IPS-18a (cell line): Measurements from ENCODE around the gene TSPAN10.
A peak's percentile ranks its signal among the peaks of the same experiment; 100 is the strongest.

Source experiments
- H3K27ac ChIP-seq: one replicate; pipeline ENCODE4 v1.5.1; 2013; ENCODE audit warnings: low read length
- H3K27me3 ChIP-seq: one replicate; pipeline ENCODE4 v1.6.1; 2013; ENCODE audit warnings: mild to moderate bottlenecking, low read length; ENCODE audit not compliant: control insufficient read depth, insufficient read depth
- H3K36me3 ChIP-seq: one replicate; pipeline ENCODE4 v1.6.1; 2013; ENCODE audit warnings: low read depth, low read length; ENCODE audit not compliant: control insufficient read depth
- H3K4me1 ChIP-seq: one replicate; pipeline ENCODE4 v1.6.1; 2013; ENCODE audit warnings: low read depth, low read length; ENCODE audit not compliant: control insufficient read depth
- H3K4me3 ChIP-seq: one replicate; pipeline ENCODE4 v1.5.1; 2013; ENCODE audit warnings: low read length
- H3K9ac ChIP-seq: one replicate; pipeline ENCODE4 v1.6.1; 2013; ENCODE audit warnings: mild to moderate bottlenecking, low read length, moderate library complexity
- H3K9me3 ChIP-seq: one replicate; pipeline ENCODE4 v1.6.1; 2013; ENCODE audit warnings: low read depth, low read length; ENCODE audit not compliant: control insufficient read depth

TSPAN10 gene

DNA sequence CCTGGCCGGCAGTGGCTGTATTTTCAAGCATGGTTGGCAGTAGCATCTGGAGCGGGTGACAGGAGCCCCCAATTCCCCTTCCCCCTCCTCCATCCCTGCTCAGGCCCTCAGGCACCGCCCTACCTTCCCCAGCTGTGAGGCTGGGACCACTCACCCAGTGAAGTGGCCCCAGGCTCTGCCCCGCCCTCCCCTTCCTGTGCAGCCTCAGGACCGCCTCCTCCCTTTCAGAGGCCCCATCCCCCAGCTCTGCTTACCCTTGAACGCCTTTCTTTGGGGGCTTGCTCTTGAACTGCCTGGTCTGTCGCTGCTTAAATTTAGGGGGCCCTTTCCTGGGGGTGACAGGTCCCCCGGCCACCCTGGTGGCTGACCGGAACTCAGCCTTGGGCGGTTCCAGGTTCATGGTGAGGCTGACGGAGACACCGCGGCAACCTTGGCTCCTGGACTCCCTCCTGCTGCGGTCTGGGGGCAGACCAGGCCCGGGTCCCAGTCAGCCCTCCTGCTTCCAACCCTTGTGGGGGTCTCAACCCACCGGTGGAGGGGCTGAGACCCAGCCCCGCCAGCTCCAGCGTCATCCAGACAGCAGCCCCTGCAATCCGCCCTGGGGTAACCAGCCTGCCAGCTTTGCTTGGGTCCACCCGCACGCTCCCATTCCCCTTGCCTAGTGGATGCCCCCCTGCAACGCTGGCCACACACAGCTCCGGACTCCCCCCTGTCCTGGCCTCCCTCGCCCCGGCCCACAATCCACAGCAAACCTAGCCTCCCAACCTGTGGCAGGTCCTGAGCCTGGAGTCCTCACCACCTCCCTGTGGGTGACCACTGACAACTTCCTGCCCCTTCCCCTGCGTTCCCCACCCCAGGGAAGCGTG, 16.1 kb downstream of the TSPAN10 start:
- H3K27me3 ChIP-seq, result peaks cover 12% of the 10 kb centered on the region
- peaks cover 6% of the 10 kb centered on the region for H3K4me1 ChIP-seq
- H3K36me3 ChIP-seq, result no peaks in the 10 kb centered on the region
- no peak overlapping the region for H3K27ac ChIP-seq
- H3K4me3 ChIP-seq, result peak overlapping the region; percentile 42
- no peak overlapping the region for H3K9ac ChIP-seq
- H3K9me3 ChIP-seq, result no peaks in the 10 kb centered on the region

DNA sequence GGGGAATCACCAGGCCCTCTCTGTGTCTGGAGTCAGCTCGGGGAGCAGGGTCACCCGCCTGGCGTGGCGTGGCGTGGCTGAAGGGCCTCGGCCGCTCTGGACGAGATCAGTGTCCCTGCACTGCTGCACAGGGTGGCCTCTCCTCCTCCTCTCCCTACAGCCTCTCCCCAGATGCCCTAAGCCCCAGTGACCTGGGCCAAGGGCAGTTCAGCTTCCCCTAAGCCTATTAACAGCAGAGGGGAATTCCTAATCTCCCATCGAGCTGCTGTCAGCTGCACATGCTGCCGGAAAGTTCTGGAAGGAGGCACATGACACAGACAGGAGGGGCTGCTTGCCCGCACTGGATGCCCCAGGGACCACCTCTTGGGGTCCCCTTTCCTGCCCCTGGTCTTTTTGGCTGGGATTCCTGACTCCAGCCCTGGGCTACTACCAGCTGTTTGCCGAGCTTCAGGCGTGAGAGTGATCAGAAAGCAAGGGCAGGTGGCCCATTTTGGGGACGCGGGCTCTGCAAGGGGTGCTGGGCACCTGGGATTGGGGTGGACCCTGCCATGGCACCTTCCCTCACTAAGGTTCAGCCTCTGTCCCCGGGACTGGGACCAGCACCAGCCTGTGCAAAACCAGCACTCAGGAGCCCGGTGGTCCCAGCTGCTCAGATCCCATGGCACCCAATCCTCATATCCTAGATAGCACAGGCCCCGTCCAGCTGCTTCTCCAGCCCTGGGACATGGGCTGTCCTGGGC, 18.6 kb downstream of the TSPAN10 start:
- no peaks in the 10 kb centered on the region for H3K36me3 ChIP-seq
- no peaks in the 10 kb centered on the region for H3K9me3 ChIP-seq
- no peak overlapping the region for H3K27ac ChIP-seq
- H3K4me1 ChIP-seq, result peaks cover 6% of the 10 kb centered on the region
- H3K4me3 ChIP-seq, result no peak overlapping the region
- no peaks in the 10 kb centered on the region for H3K27me3 ChIP-seq
- H3K9ac ChIP-seq, result no peak overlapping the region

DNA sequence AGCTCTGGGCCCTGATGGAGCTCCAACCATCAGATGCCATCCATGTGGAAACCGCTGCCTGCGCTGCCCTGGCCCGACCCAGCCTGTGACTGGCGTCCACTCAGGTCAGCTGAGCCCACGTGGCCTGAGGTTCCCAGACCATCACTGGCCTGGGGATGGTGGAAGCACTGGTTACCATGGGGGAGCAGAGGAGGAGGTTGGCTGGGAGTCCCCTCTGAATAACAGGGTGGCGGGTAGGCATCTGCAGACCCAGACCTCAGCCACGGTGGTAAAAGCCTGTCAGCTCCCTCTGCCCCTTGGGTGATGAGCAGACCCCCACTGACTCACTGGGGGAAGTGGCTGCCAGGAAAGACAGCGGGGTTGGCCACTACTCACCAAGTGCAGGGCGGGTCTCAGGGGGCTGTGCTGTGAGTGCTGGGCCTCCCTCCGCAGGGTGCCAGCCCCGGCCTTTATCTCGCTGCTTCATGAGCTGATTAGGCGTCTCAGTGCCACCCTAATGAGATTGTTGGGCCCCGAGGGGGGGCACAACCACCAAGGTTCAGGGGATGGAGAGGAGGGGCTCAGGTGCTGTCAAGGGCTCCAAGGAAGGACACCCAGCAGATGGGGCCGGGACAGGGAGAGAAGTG, 19.2 kb downstream of the TSPAN10 start, which contains the start of gene PDE6G:
Gene PDE6G, minus strand, starts transcription at position 425 of the 626 bp plus-strand sequence. CDS start 3,237 bp downstream, outside the sequence.
- H3K36me3 ChIP-seq, result no peaks in the 10 kb centered on the region
- H3K9ac ChIP-seq, result no peak within 1 kb of the TSS
- no peaks in the 10 kb centered on the region for H3K9me3 ChIP-seq
- peaks cover 6% of the 10 kb centered on the region for H3K4me1 ChIP-seq
- H3K27me3 ChIP-seq, result no peaks in the 10 kb centered on the region
- H3K27ac ChIP-seq, result no peak within 1 kb of the TSS
- no peak within 1 kb of the TSS for H3K4me3 ChIP-seq

DNA sequence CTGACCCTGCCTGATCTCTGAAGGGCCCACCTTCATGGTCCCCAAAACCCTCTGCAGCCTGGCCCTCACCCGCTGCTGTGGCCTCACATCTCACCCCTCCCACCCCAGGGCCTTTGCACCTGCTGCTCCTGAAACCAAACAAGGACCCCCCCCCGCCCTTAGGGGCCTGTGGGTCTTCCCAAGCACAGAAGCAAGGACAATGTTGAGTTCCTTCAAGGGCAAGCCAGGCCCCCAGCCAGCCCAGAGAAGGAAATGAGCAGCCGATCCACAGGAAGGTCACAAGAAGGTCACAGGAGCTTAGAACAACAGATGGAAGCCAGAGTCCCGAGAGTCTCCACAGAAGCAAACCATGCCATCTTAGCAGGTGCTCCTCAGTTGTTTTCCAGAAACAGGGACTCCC, 19.8 kb downstream of the TSPAN10 start:
- Histone ChIP-seq H3K4me1 (peaks cover 6% of the 10 kb centered on the region), H3K9me3 (no peaks in the 10 kb centered on the region), H3K36me3 (no peaks in the 10 kb centered on the region), H3K4me3 (no peak overlapping the region), H3K9ac (no peak overlapping the region), H3K27ac (no peak overlapping the region), H3K27me3 (no peaks in the 10 kb centered on the region)

DNA sequence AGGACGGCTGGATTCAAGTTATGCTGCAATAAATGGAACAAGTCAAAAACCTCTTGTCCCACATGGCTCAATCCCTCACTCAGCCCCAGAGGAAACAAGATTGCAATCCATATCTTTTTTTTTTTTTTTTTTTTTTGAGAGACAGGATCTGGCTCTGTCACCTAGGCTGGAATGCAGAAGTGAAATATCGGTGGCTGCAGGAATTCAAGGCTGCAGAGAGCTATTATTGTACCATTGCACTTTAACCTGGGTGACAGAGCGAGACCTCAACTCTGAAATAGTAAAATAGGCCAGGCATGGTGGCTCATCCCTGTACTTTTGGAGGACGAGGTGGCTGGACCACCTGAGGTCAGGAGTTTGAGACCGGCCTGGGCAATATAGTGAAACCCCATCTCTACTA, 22.0 kb downstream of the TSPAN10 start:
- H3K27me3 ChIP-seq, result no peaks in the 10 kb centered on the region
- H3K4me1 ChIP-seq, result no peaks in the 10 kb centered on the region
- H3K4me3 ChIP-seq, result no peak overlapping the region
- no peaks in the 10 kb centered on the region for H3K36me3 ChIP-seq
- H3K9me3 ChIP-seq, result no peaks in the 10 kb centered on the region
- no peak overlapping the region for H3K27ac ChIP-seq
- no peak overlapping the region for H3K9ac ChIP-seq

DNA sequence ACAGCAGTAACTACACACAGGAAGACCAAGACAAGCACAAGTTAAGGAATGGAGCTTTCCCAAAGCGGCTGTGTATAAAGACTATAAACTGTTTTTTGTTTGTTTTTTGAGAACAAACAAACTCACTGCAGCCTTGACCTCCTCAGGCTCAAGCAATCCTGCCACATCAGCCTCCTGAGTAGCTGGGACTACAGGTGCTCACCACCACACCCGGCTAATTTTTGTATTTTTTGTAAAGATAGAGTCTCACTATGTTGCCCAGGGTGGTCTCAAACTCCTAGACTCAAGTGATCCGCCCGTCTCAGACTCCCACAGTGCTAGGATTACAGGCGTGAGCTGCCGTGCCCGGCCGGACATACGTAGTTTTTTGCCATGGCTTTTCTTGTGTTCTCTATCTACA, 23.4 kb downstream of the TSPAN10 start:
- H3K27me3 ChIP-seq, result no peaks in the 10 kb centered on the region
- peaks cover 4% of the 10 kb centered on the region for H3K4me1 ChIP-seq
- H3K9ac ChIP-seq, result no peak overlapping the region
- H3K36me3 ChIP-seq, result no peaks in the 10 kb centered on the region
- H3K4me3 ChIP-seq, result no peak overlapping the region
- no peaks in the 10 kb centered on the region for H3K9me3 ChIP-seq
- H3K27ac ChIP-seq, result no peak overlapping the region

DNA sequence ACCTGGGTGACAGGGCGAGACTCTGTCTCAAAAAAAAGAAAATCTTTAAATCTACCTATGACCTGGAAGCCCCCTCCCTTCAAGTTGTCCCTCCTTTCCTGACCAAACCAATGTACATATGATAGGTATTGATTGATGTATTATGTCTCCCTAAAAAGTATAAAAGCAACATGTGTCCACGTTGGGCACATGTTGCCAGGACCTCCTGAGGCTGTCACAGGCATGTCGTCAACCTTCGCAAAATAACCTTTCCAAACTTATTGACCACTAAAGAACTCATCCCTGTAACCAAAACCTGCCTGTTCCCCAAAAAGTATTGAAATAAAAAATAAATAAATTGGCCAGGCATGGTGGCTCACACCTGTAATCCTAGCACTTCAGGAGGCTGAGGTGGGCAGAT, 25.0 kb downstream of the TSPAN10 start:
- Histone ChIP-seq H3K4me3 (no peak overlapping the region), H3K27me3 (no peaks in the 10 kb centered on the region), H3K9ac (no peak overlapping the region), H3K36me3 (no peaks in the 10 kb centered on the region), H3K9me3 (no peaks in the 10 kb centered on the region), H3K4me1 (peaks cover 7% of the 10 kb centered on the region), H3K27ac (no peak overlapping the region)

DNA sequence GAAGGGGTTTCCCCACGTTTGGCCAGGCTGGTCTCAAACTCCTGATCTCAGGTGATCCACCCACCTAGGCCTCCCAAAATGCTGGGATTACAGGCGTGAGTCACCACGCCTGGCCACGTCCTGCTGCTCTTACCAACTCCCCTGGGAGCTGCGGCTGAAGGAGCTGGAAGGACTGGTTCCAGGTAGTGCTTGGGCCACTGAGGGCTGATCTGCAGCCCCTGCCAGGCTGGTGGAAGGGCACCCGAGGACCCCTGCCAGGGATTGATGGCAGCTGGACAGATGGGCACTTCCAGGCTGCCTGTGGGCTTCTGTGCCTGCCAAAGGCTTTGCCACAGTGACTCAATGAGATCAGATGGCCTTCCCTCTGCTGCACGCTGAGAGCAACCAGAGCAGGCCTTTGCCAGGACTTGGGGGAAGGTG, 27.1 kb downstream of the TSPAN10 start:
- H3K9ac ChIP-seq, result no peak overlapping the region
- no peaks in the 10 kb centered on the region for H3K27me3 ChIP-seq
- no peaks in the 10 kb centered on the region for H3K9me3 ChIP-seq
- H3K4me1 ChIP-seq, result peaks cover 7% of the 10 kb centered on the region
- peaks cover 9% of the 10 kb centered on the region for H3K36me3 ChIP-seq
- no peak overlapping the region for H3K27ac ChIP-seq
- no peak overlapping the region for H3K4me3 ChIP-seq

DNA sequence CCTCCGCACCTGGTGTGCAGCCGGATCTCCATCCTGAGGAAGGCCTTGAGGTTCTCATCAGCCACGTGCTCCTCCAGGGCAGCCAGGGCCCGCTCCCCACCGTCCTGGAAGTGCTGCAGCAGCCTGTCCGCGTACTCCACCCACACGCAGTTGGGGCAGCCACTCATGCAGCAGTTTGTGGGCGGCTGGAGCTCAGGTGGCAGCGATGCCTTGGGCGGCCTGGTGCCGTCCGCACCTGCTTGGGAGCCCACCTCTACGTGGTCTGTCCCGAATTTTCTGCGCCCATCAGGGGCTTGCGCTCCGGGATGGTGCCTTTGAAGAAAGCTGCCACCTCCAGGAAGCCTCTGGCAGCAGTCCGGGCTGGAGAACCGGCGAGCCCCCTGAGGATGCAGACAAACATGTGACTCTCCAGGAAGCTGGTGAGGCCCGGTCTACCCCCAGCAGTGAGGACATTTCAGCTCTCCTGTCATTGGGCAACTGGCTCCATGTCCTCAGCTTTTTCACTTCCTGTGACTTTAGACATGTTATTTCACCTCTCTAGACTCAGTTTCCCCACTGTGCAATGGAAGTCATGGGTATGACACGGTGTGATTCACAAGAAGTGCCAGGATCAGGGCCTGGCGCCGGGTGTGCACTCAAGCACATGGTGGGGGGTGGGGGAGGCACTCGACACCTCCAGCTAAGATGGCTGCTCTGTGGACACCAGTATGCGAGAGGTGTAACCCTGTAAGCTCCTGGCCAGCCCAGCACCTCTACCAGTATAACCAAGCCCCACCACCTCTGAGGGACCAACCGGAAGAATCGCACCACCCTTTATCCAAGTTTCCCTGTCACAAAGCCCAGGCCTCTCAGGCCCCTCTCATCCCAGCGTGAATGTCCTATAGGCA, 28.5 kb downstream of the TSPAN10 start:
- Histone ChIP-seq H3K9ac (peak overlapping the region; percentile 87), H3K36me3 (peaks cover 22% of the 10 kb centered on the region), H3K9me3 (no peaks in the 10 kb centered on the region), H3K27me3 (no peaks in the 10 kb centered on the region), H3K4me1 (peaks cover 7% of the 10 kb centered on the region), H3K4me3 (peak overlapping the region; percentile 84), H3K27ac (peak overlapping the region; percentile 12)

DNA sequence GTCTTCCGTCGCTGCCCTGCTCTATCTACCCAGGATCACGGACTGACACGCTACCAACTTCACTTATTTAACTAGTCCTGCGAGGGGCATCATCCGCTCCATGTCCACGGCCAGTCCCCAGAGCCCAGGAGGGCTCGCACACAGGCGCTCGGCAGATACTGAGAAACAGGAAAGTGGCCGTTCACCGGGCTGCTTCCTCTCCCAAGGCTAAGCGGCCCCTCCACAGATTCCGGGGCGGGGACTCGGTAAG, 29.0 kb downstream of the TSPAN10 start:
- Histone ChIP-seq H3K4me3 (peak overlapping the region; percentile 84), H3K4me1 (peaks cover 7% of the 10 kb centered on the region), H3K27me3 (no peaks in the 10 kb centered on the region), H3K9me3 (no peaks in the 10 kb centered on the region), H3K36me3 (peaks cover 24% of the 10 kb centered on the region), H3K9ac (peak overlapping the region; percentile 87), H3K27ac (peak overlapping the region; percentile 12)
